Lower lobe of right lung (tissue), 2 donors: ENCODE data around the gene SIAE. TPM values are rescaled to one million over a fixed set of nuclear protein-coding genes. Genes with fewer than 3 reads are reported as not detected.

Source experiments
- ATAC-seq, 2 donors: fragments of 200-7000 bp; cut with Tn5 transposase; one replicate each; pipeline ENCODE4 v1.9.1; 2020 to 2022; ENCODE audit warnings: mild to moderate bottlenecking in 2 of 2, moderate library complexity in 2 of 2
- DNase-seq: peaks from one replicate; pipeline ENCODE4 v3.0.0-alpha.2; 2020
- H3K27ac ChIP-seq: fragments of 200-600 bp; one replicate; pipeline ENCODE4 v1.8.0; 2022
- H3K27me3 ChIP-seq: fragments of 200-600 bp; one replicate; pipeline ENCODE4 v1.8.0; 2022; ENCODE audit warnings: low read depth
- H3K36me3 ChIP-seq: fragments of 200-600 bp; one replicate; pipeline ENCODE4 v1.8.0; 2022; ENCODE audit warnings: mild to moderate bottlenecking
- H3K4me1 ChIP-seq: fragments of 200-600 bp; one replicate; pipeline ENCODE4 v1.8.0; 2022
- H3K4me3 ChIP-seq: fragments of 200-600 bp; one replicate; pipeline ENCODE4 v1.8.0; 2022; ENCODE audit warnings: mild to moderate bottlenecking
- H3K9me3 ChIP-seq: fragments of 200-600 bp; one replicate; pipeline ENCODE4 v1.8.0; 2022
- CTCF ChIP-seq: fragments of 200-600 bp; IDR thresholded peaks from one replicate; pipeline ENCODE4 v1.8.0; 2022; ENCODE audit warnings: antibody characterized with exemption, mild to moderate bottlenecking
- intact Hi-C: fragments of 100-400 bp; cut with DNase I; formaldehyde crosslinking; loops from one replicate; pipeline ENCODE4 v1.11.0; 2022
- total RNA-seq: library from RNA; stranded (reverse); fragmentation: NEBNext Ultra II Directional; extraction: Animal tissue kit (Norgen Biotek cat#: 25700); gene quantifications from one replicate; pipeline ENCODE4 v1.2.1, GENCODE V29; 2021
- donor health status: DM: no; HTN: yes; CAD: no; lungs with severe emphysema.

SIAE gene
- total RNA-seq, 1 donor from 2014 or later = 41.4 TPM

GRCh38 chr11:124627546-124627945, 46.0 kb downstream of the SIAE start:
- Histone ChIP-seq H3K27me3 (no peaks in the 10 kb centered on the region), H3K4me1 (peaks cover 20% of the 10 kb centered on the region), H3K36me3 (peaks cover 81% of the 10 kb centered on the region), H3K27ac (no peak overlapping the region), H3K9me3 (no peaks in the 10 kb centered on the region), H3K4me3 (no peak overlapping the region)
- intact Hi-C loops = no loop called here
- ATAC-seq = no peak
- DNase-seq = no peak
- TF ChIP-seq CTCF = no peak

DNA sequence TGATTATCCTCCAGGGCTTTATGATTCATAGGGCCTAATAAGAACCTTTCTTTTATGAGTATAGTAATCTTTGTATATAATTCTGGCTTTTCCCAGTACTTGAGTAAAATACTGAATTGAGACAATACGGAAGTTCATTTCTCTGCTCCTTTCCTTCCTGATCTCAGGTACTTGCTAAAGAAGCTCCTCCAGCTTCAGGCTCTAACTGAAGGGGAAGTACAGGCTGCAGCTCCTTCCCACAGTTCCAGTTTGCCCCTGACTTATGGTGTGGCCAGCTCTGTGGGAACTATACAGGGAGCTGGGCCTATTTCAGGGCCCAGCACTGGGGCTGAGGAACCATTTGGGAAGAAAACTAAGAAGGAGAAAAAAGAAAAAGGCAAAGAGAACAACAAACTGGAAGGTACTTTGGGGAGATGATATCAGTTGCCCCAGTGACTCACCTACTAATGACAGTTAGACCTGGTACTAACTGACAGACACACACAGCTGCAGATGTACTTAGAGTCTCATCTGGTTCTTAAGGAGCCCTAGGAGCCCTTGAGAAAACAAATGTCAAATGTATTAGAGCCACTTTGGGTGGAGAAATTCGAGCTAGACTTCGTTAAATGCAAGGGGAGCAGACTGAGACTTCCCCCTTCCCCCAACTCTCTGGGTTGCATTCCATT, 47.9 kb downstream of the SIAE start:
- intact Hi-C loops = no loop called here
- Histone ChIP-seq H3K9me3 (no peaks in the 10 kb centered on the region), H3K36me3 (peaks cover 61% of the 10 kb centered on the region), H3K27ac (no peak overlapping the region), H3K4me3 (no peak overlapping the region), H3K27me3 (no peaks in the 10 kb centered on the region), H3K4me1 (peaks cover 25% of the 10 kb centered on the region)
- ATAC-seq (no peak), DNase-seq (no peak)
- TF ChIP-seq CTCF = no peak

DNA sequence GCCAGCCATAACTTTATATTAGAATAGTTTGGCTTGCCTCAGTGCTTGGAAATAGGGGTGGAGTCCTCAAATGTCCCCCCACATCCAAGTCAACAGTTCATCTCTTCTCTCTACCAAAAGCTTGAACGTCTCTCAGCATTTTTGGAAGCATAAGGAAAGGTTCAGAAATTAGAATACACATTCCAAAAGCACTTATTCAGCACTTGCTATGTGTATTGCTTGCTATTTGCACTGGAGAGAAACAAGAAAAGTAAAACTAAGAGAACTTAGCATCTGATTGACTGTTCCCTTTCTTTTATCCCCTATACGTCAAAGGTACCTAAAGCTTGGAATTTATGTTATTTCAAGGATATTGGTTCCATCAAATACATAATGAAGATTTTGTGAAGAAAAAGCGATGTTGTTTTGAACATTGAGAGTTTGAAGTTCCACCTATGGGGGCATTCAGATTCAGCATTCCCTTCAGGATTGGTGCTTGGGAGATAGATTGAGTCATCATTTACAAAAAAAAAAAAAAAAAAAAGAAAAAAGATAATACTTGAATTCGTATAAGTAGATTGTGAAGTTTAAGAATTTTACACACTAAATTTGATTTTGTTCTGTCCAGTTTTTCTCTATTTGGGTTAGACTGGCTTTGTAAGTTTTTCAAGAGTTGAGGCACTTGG, 49.5 kb downstream of the SIAE start:
- H3K4me1 ChIP-seq = peaks cover 25% of the 10 kb centered on the region
- H3K4me3 ChIP-seq = peak overlapping the region; percentile 92
- ATAC-seq (no peak), DNase-seq (no peak)
- intact Hi-C loops = no loop called here
- no peaks in the 10 kb centered on the region for H3K9me3 ChIP-seq
- no peak for TF ChIP-seq CTCF
- H3K36me3 ChIP-seq = peaks cover 46% of the 10 kb centered on the region
- H3K27ac ChIP-seq = peak overlapping the region; percentile 96
- H3K27me3 ChIP-seq = no peaks in the 10 kb centered on the region

DNA sequence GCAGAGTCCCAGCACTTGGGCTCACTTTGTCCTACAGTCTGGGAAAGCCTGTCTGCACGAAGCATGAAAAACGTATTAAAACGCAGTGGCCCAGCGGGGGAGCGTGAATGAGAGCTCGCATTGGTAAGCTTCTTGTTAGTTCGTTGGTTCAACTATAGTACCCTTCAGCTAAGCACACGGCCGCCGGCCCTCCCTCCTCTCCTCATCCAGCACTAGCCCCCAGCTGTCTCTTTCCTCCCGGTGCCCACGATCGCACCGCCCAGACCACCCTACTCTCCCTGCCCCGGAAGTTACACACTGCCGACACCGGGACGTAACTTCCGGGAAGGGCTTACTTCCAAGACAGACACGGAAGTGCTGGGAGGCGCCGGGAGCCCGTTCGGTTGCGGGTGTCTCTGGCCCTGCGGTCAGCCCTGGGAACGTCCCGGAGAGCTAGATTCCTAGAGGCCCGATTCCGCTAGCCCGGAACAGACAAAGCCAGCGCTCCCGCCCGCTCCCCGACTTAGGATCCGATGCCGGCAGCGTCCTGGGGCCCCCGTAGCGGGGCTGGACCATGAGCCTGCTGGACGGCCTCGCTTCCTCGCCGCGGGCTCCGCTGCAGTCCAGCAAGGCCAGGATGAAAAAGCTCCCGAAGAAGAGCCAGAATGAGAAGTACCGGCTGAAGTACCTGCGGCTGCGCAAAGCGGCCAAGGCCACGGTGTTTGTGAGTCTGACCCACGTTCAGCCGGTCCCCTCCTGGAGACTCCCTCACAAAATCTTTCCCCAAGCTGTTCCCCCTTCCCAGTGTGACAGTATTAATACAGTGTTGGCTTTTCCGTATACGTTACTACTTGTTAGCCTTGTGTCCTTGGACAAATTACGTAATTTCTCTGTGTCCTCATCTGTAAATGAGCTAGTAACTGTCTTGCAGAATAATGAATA, 50.7 kb downstream of the SIAE start, which contains the start of gene TBRG1:
TSS of gene TBRG1 (plus strand) at position 334 of the 921 bp plus-strand sequence. CDS start at position 554, 220 bp downstream.
- peak; percentile 97 to 99 for ATAC-seq
- H3K4me3 ChIP-seq = peak within 1 kb of the TSS; percentile 92
- TF ChIP-seq CTCF = no peak
- H3K36me3 ChIP-seq = peaks cover 34% of the 10 kb centered on the region
- peak; percentile 92 for DNase-seq
- peaks cover 25% of the 10 kb centered on the region for H3K4me1 ChIP-seq
- H3K27me3 ChIP-seq = no peaks in the 10 kb centered on the region
- intact Hi-C loops = no loop called here
- peak within 1 kb of the TSS; percentile 96 for H3K27ac ChIP-seq
- H3K9me3 ChIP-seq = no peaks in the 10 kb centered on the region

- DNase-seq (no peak), ATAC-seq (no peak)
- no peaks in the 10 kb centered on the region for H3K36me3 ChIP-seq
- no peaks in the 10 kb centered on the region for H3K9me3 ChIP-seq
- H3K27me3 ChIP-seq = peaks cover 30% of the 10 kb centered on the region
- H3K4me3 ChIP-seq = no peak overlapping the region
- intact Hi-C loops = no loop called here
- H3K27ac ChIP-seq = no peak overlapping the region
- TF ChIP-seq CTCF = no peak
- peaks cover 10% of the 10 kb centered on the region for H3K4me1 ChIP-seq
These were observed 54.7 kb downstream of the SIAE start for GRCh38 chr11:124618863-124619262.
